ENCODE data around the gene DPF3.

DPF3 gene

DNA sequence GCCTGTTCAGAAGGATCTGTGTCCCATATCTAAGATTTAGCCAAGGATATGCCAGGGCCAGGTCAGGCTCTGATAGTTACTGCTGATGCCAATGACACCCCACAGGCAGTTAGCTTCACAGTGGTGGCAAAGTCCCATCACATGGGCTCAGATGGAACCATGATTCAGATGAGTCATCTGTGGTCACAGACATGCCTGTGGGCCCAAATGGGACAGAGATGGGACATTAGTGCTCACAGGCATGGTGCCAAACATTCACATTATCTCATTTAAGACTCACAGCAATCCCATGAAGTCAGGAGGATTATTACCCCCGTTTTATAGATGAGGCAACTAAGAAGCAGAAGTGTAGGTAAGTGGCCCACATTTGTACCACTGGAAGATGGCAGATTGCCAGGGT, 207.8 kb downstream of the DPF3 start:
- Histone ChIP-seq H3K27ac (ENCODE audit: low read depth, low read length) (no peak overlapping the region), H4K12ac (ENCODE audit: low read depth, low read length) (no peak overlapping the region), H3K23ac (ENCODE audit: low read length) (no peak overlapping the region), H3K4ac (ENCODE audit: low read depth, low read length) (no peak overlapping the region), H3K79me2 (ENCODE audit: control insufficient read depth, insufficient read depth, low read length, poor library complexity) (no peaks in the 10 kb centered on the region), H3K4me1 (ENCODE audit: control insufficient read depth in 1 of 2, insufficient read depth in 2 of 2, low read length in 2 of 2) (peaks cover 3 to 7% of the 10 kb centered on the region in 2 experiments), H3K4me2 (ENCODE audit: low read length) (no peak overlapping the region), H3K18ac (ENCODE audit: low read length) (no peak overlapping the region), H2BK5ac (ENCODE audit: low read depth, low read length, poor library complexity) (no peak overlapping the region), H3K79me1 (ENCODE audit: low read length) (no peaks in the 10 kb centered on the region), H3K9me3 (ENCODE audit: insufficient read depth, low read depth, low read length) (peaks cover 3% of the 10 kb centered on the region), H3K14ac (ENCODE audit: low read length) (no peak overlapping the region), H3K27me3 (ENCODE audit: insufficient read depth, low read length) (no peaks in the 10 kb centered on the region), H3K9ac (ENCODE audit: low read length) (no peak overlapping the region), H3K4me3 (ENCODE audit: low read depth, low read length) (no peak overlapping the region), H2AK5ac (ENCODE audit: low read length) (no peak overlapping the region), H3K36me3 (ENCODE audit: control insufficient read depth in 1 of 2, insufficient read depth in 2 of 2, low read length in 2 of 2) (peaks cover 4% of the 10 kb centered on the region in 2 experiments), H2BK12ac (ENCODE audit: low read length) (no peak overlapping the region), H2AFZ (ENCODE audit: insufficient read depth, low read length, poor library complexity) (no peak overlapping the region), H2BK120ac (ENCODE audit: insufficient read depth, low read length, poor library complexity) (no peak overlapping the region), H4K8ac (ENCODE audit: low read depth, low read length) (no peak overlapping the region), H4K91ac (ENCODE audit: low read depth, low read length) (no peak overlapping the region)
- no CpG with 5 or more reads among the region's 1 CpG for WGBS (ENCODE audit: extremely low coverage, insufficient coverage, insufficient read length)
- no peak for DNase-seq

DNA sequence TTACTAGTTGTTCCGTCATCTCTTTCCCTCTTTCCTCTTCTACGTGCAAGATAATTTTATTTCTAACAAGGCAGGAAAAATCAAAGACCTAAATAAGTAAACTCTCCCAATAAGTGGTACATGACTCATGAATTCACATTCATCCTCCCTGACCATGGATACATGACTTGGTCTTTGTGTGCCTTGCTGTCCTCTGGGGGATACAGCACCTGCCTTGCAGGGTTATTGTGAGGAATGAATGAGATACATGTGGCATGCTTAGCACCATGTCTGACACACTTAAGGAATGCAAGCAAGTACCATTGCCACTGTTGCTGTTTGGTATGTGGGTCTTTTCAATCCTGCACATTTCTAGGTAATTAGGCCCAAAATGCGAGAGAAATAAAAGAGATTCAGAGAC, 208.4 kb downstream of the DPF3 start:
- H3K36me3 ChIP-seq (ENCODE audit: control insufficient read depth in 1 of 2, insufficient read depth in 2 of 2, low read length in 2 of 2) = peaks cover 3 to 4% of the 10 kb centered on the region in 2 experiments
- no peak overlapping the region for H3K14ac ChIP-seq (ENCODE audit: low read length)
- no peak overlapping the region for H4K8ac ChIP-seq (ENCODE audit: low read depth, low read length)
- H4K91ac ChIP-seq (ENCODE audit: low read depth, low read length) = no peak overlapping the region
- H3K23ac ChIP-seq (ENCODE audit: low read length) = no peak overlapping the region
- no peak overlapping the region for H3K4me2 ChIP-seq (ENCODE audit: low read length)
- H3K27me3 ChIP-seq (ENCODE audit: insufficient read depth, low read length) = no peaks in the 10 kb centered on the region
- no peak overlapping the region for H3K27ac ChIP-seq (ENCODE audit: low read depth, low read length)
- peaks cover 4% of the 10 kb centered on the region for H3K9me3 ChIP-seq (ENCODE audit: insufficient read depth, low read depth, low read length)
- H2AK5ac ChIP-seq (ENCODE audit: low read length) = no peak overlapping the region
- no peak for DNase-seq
- H3K4me1 ChIP-seq (ENCODE audit: control insufficient read depth in 1 of 2, insufficient read depth in 2 of 2, low read length in 2 of 2) = peaks cover 3 to 4% of the 10 kb centered on the region in 2 experiments
- H2BK5ac ChIP-seq (ENCODE audit: low read depth, low read length, poor library complexity) = no peak overlapping the region
- no CpG with 5 or more reads among the region's 3 CpGs for WGBS (ENCODE audit: extremely low coverage, insufficient coverage, insufficient read length)
- H3K79me1 ChIP-seq (ENCODE audit: low read length) = no peaks in the 10 kb centered on the region
- H3K4me3 ChIP-seq (ENCODE audit: low read depth, low read length) = no peak overlapping the region
- H2BK120ac ChIP-seq (ENCODE audit: insufficient read depth, low read length, poor library complexity) = no peak overlapping the region
- no peak overlapping the region for H2BK12ac ChIP-seq (ENCODE audit: low read length)
- no peak overlapping the region for H3K9ac ChIP-seq (ENCODE audit: low read length)
- H3K79me2 ChIP-seq (ENCODE audit: control insufficient read depth, insufficient read depth, low read length, poor library complexity) = no peaks in the 10 kb centered on the region
- H3K18ac ChIP-seq (ENCODE audit: low read length) = no peak overlapping the region
- no peak overlapping the region for H3K4ac ChIP-seq (ENCODE audit: low read depth, low read length)
- no peak overlapping the region for H2AFZ ChIP-seq (ENCODE audit: insufficient read depth, low read length, poor library complexity)
- no peak overlapping the region for H4K12ac ChIP-seq (ENCODE audit: low read depth, low read length)

DNA sequence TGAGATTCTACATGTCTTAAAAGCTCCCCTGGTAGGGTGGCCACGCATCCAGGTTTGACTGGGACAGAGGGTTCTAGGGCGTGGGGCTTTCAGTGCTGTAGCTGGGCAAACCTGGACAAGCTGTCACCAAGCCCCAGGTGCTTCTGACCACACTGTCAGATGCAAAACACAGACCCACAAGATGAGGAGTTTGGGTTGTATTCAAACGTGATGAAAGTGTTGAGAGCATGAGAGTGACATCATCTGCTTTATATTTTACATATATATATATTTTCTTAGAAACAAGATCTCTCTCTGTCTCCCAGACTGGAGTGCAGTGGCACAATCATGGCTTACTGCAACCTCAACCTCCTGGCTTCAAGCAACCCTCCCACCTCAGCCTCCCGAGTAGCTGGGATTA, 210.1 kb downstream of the DPF3 start:
- H4K91ac ChIP-seq (ENCODE audit: low read depth, low read length) = no peak overlapping the region
- H3K79me1 ChIP-seq (ENCODE audit: low read length) = no peaks in the 10 kb centered on the region
- H3K9me3 ChIP-seq (ENCODE audit: insufficient read depth, low read depth, low read length) = peaks cover 2% of the 10 kb centered on the region
- no peak overlapping the region for H3K14ac ChIP-seq (ENCODE audit: low read length)
- no peak overlapping the region for H4K8ac ChIP-seq (ENCODE audit: low read depth, low read length)
- H3K4me3 ChIP-seq (ENCODE audit: low read depth, low read length) = no peak overlapping the region
- no peak overlapping the region for H3K23ac ChIP-seq (ENCODE audit: low read length)
- DNase-seq = no peak
- H3K9ac ChIP-seq (ENCODE audit: low read length) = no peak overlapping the region
- no peak overlapping the region for H3K4me2 ChIP-seq (ENCODE audit: low read length)
- H2BK5ac ChIP-seq (ENCODE audit: low read depth, low read length, poor library complexity) = no peak overlapping the region
- no peaks in the 10 kb centered on the region for H3K27me3 ChIP-seq (ENCODE audit: insufficient read depth, low read length)
- H4K12ac ChIP-seq (ENCODE audit: low read depth, low read length) = no peak overlapping the region
- no peak overlapping the region for H3K18ac ChIP-seq (ENCODE audit: low read length)
- WGBS (ENCODE audit: extremely low coverage, insufficient coverage, insufficient read length) = no CpG with 5 or more reads among the region's 4 CpGs
- H2BK12ac ChIP-seq (ENCODE audit: low read length) = no peak overlapping the region
- H2AFZ ChIP-seq (ENCODE audit: insufficient read depth, low read length, poor library complexity) = no peak overlapping the region
- no peaks in the 10 kb centered on the region for H3K79me2 ChIP-seq (ENCODE audit: control insufficient read depth, insufficient read depth, low read length, poor library complexity)
- peaks cover 0 to 2% of the 10 kb centered on the region in 2 experiments for H3K36me3 ChIP-seq (ENCODE audit: control insufficient read depth in 1 of 2, insufficient read depth in 2 of 2, low read length in 2 of 2)
- no peak overlapping the region for H3K27ac ChIP-seq (ENCODE audit: low read depth, low read length)
- H2AK5ac ChIP-seq (ENCODE audit: low read length) = no peak overlapping the region
- no peak overlapping the region for H3K4ac ChIP-seq (ENCODE audit: low read depth, low read length)
- no peaks in the 10 kb centered on the region for H3K4me1 ChIP-seq (ENCODE audit: control insufficient read depth in 1 of 2, insufficient read depth in 2 of 2, low read length in 2 of 2)
- H2BK120ac ChIP-seq (ENCODE audit: insufficient read depth, low read length, poor library complexity) = no peak overlapping the region

DNA sequence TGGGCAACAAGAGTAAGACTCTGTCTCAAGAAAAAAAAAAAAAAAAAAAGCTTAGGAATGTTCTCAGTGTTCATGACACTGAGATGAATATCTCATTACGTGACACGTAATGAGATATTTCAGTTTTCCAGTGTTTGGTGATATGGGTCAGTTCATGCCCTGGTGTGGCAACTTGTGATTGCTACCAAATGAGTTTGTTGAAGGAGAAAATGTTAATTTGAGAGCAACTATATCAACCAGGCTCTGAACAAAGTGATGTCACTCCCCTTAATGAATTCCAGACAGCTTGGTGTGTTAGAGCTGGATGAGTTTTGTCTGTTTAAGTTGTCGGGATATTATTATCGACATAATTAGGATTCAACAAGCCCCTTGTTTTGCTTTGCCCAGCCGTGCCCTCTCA, 211.7 kb downstream of the DPF3 start:
- Histone ChIP-seq H3K27me3 (ENCODE audit: insufficient read depth, low read length) (no peaks in the 10 kb centered on the region), H3K9ac (ENCODE audit: low read length) (no peak overlapping the region), H3K14ac (ENCODE audit: low read length) (no peak overlapping the region), H2AFZ (ENCODE audit: insufficient read depth, low read length, poor library complexity) (no peak overlapping the region), H3K4ac (ENCODE audit: low read depth, low read length) (no peak overlapping the region), H3K79me1 (ENCODE audit: low read length) (no peaks in the 10 kb centered on the region), H4K91ac (ENCODE audit: low read depth, low read length) (no peak overlapping the region), H3K4me1 (ENCODE audit: control insufficient read depth in 1 of 2, insufficient read depth in 2 of 2, low read length in 2 of 2) (no peaks in the 10 kb centered on the region), H3K27ac (ENCODE audit: low read depth, low read length) (no peak overlapping the region), H2BK12ac (ENCODE audit: low read length) (no peak overlapping the region), H2BK5ac (ENCODE audit: low read depth, low read length, poor library complexity) (no peak overlapping the region), H4K12ac (ENCODE audit: low read depth, low read length) (no peak overlapping the region), H2AK5ac (ENCODE audit: low read length) (no peak overlapping the region), H4K8ac (ENCODE audit: low read depth, low read length) (no peak overlapping the region), H3K79me2 (ENCODE audit: control insufficient read depth, insufficient read depth, low read length, poor library complexity) (no peaks in the 10 kb centered on the region), H3K9me3 (ENCODE audit: insufficient read depth, low read depth, low read length) (peaks cover 4% of the 10 kb centered on the region), H2BK120ac (ENCODE audit: insufficient read depth, low read length, poor library complexity) (no peak overlapping the region), H3K18ac (ENCODE audit: low read length) (no peak overlapping the region), H3K36me3 (ENCODE audit: control insufficient read depth in 1 of 2, insufficient read depth in 2 of 2, low read length in 2 of 2) (peaks cover 0 to 2% of the 10 kb centered on the region in 2 experiments), H3K23ac (ENCODE audit: low read length) (no peak overlapping the region), H3K4me2 (ENCODE audit: low read length) (no peak overlapping the region), H3K4me3 (ENCODE audit: low read depth, low read length) (no peak overlapping the region)
- no CpG with 5 or more reads among the region's 5 CpGs for WGBS (ENCODE audit: extremely low coverage, insufficient coverage, insufficient read length)
- peak; percentile 57 to 86 for DNase-seq

Measured in trophoblast cell (in vitro differentiated cells and primary cell).